Measurements from ENCODE around the gene FMN1.

FMN1 gene

GRCh38 chr15:33044598-33044997 lies 149.9 kb downstream of the FMN1 start:
- H3K27ac Mint-ChIP-seq, result no peak overlapping the region
- no peak for TF ChIP-seq CTCF (IDR thresholded peaks at IDR 0.05)
- peaks cover 60% of the 10 kb centered on the region for H3K36me3 Mint-ChIP-seq (ENCODE audit: low read depth)
- no peak for DNase-seq
- H3K27me3 Mint-ChIP-seq (ENCODE audit: low read depth, poor library complexity), result peaks cover 3% of the 10 kb centered on the region
- no peak overlapping the region for H3K4me3 Mint-ChIP-seq
- peaks cover 74% of the 10 kb centered on the region for H3K9me3 Mint-ChIP-seq
- no peaks in the 10 kb centered on the region for H3K4me1 Mint-ChIP-seq

- Mint-ChIP-seq H3K27ac (no peak overlapping the region), H3K9me3 (peaks cover 64% of the 10 kb centered on the region)
- TF ChIP-seq CTCF (IDR thresholded peaks at IDR 0.05), result no peak
Observed at GRCh38 chr15:33043636-33044035, 150.9 kb downstream of the FMN1 start.

GRCh38 chr15:33040496-33040895 lies 154.0 kb downstream of the FMN1 start:
- H3K27ac Mint-ChIP-seq, result no peak overlapping the region
- peaks cover 39% of the 10 kb centered on the region for H3K9me3 Mint-ChIP-seq
- peaks cover 6% of the 10 kb centered on the region for H3K4me1 Mint-ChIP-seq
- no peak for TF ChIP-seq CTCF (IDR thresholded peaks at IDR 0.05)
- no peak for DNase-seq
- no peak overlapping the region for H3K4me3 Mint-ChIP-seq
- H3K27me3 Mint-ChIP-seq (ENCODE audit: low read depth, poor library complexity), result no peaks in the 10 kb centered on the region
- H3K36me3 Mint-ChIP-seq (ENCODE audit: low read depth), result peaks cover 29% of the 10 kb centered on the region

More at GRCh38 chr15:33043636-33044035, 150.9 kb downstream of the FMN1 start:
- H3K27me3 Mint-ChIP-seq (ENCODE audit: low read depth, poor library complexity), result peaks cover 3% of the 10 kb centered on the region
- H3K36me3 Mint-ChIP-seq (ENCODE audit: low read depth), result peaks cover 50% of the 10 kb centered on the region
- no peak for DNase-seq
- H3K4me1 Mint-ChIP-seq, result no peaks in the 10 kb centered on the region
- H3K4me3 Mint-ChIP-seq, result no peak overlapping the region

- H3K4me1 Mint-ChIP-seq, result peaks cover 7% of the 10 kb centered on the region
- no peak overlapping the region for H3K4me3 Mint-ChIP-seq
- H3K27ac Mint-ChIP-seq, result no peak overlapping the region
- TF ChIP-seq CTCF (IDR thresholded peaks at IDR 0.05), result no peak
- DNase-seq, result no peak
- H3K36me3 Mint-ChIP-seq (ENCODE audit: low read depth), result peaks cover 13% of the 10 kb centered on the region
- H3K27me3 Mint-ChIP-seq (ENCODE audit: low read depth, poor library complexity), result no peaks in the 10 kb centered on the region
- H3K9me3 Mint-ChIP-seq, result peaks cover 11% of the 10 kb centered on the region
Observed at GRCh38 chr15:33034588-33034987, 159.9 kb downstream of the FMN1 start.

GRCh38 chr15:33032053-33032452 lies 162.5 kb downstream of the FMN1 start:
- H3K4me3 Mint-ChIP-seq, result no peak overlapping the region
- DNase-seq, result no peak
- no peak overlapping the region for H3K27ac Mint-ChIP-seq
- peaks cover 14% of the 10 kb centered on the region for H3K9me3 Mint-ChIP-seq
- no peak for TF ChIP-seq CTCF (IDR thresholded peaks at IDR 0.05)
- H3K36me3 Mint-ChIP-seq (ENCODE audit: low read depth), result peaks cover 17% of the 10 kb centered on the region
- H3K4me1 Mint-ChIP-seq, result peaks cover 25% of the 10 kb centered on the region
- H3K27me3 Mint-ChIP-seq (ENCODE audit: low read depth, poor library complexity), result no peaks in the 10 kb centered on the region

GRCh38 chr15:33031324-33031821 lies 163.1 kb downstream of the FMN1 start:
- peaks cover 29% of the 10 kb centered on the region for H3K4me1 Mint-ChIP-seq
- no peak overlapping the region for H3K4me3 Mint-ChIP-seq
- peaks cover 14% of the 10 kb centered on the region for H3K9me3 Mint-ChIP-seq
- DNase-seq, result no peak
- TF ChIP-seq CTCF (IDR thresholded peaks at IDR 0.05), result no peak
- peaks cover 17% of the 10 kb centered on the region for H3K36me3 Mint-ChIP-seq (ENCODE audit: low read depth)
- no peak overlapping the region for H3K27ac Mint-ChIP-seq
- no peaks in the 10 kb centered on the region for H3K27me3 Mint-ChIP-seq (ENCODE audit: low read depth, poor library complexity)

Measured in nephron progenitor cell (in vitro differentiated cells).